ENCODE data around the gene PARN.
A peak's percentile ranks its signal among the peaks of the same experiment; 100 is the strongest.

- TF ChIP-seq CTCF (IDR thresholded peaks at IDR 0.05) (peak; percentile 74 to 94 (median 86)), POLR2AphosphoS5 (IDR thresholded peaks at IDR 0.05) (peak; percentile 94), POLR2A (IDR thresholded peaks at IDR 0.05) (no peak)
Observed at GRCh38 chr16:14529010-14529669, 100.9 kb downstream of the PARN start.

Data from prostate gland (tissue), 2 donors.